MM.1S (cell line): ENCODE results near the gene NLGN1.

Experiments
- DNase-seq: peaks from one replicate; pipeline ENCODE4 v3.0.0-alpha.2; 2015
- H2AFZ ChIP-seq: fragments of 300-600 bp; sonication (generic); 2 replicates; pipeline ENCODE4 v1.6.0; 2016; ENCODE audit warnings: antibody characterized with exemption, low read length
- H3F3A ChIP-seq: fragments of 300-600 bp; sonication (generic); 2 replicates; pipeline ENCODE4 v1.6.1; 2016; ENCODE audit warnings: mild to moderate bottlenecking, antibody characterized with exemption, low read length, moderate library complexity, mixed read lengths; ENCODE audit not compliant: insufficient read depth
- H3K27ac ChIP-seq: fragments of 300-600 bp; sonication (generic); 2 replicates; pipeline ENCODE4 v1.5.1; 2016; ENCODE audit warnings: mild to moderate bottlenecking, low read length
- H3K27me3 ChIP-seq: fragments of 300-600 bp; sonication (generic); replicated peaks from 2 replicates; pipeline ENCODE4 v1.6.0; 2016; ENCODE audit warnings: low read length; ENCODE audit not compliant: insufficient read depth
- H3K36me3 ChIP-seq: fragments of 300-600 bp; sonication (generic); replicated peaks from 2 replicates; pipeline ENCODE4 v1.6.1; 2016; ENCODE audit warnings: mild to moderate bottlenecking, low read length, mixed read lengths; ENCODE audit not compliant: insufficient read depth
- H3K4me1 ChIP-seq: fragments of 300-600 bp; sonication (generic); 2 replicates; pipeline ENCODE4 v1.6.1; 2016; ENCODE audit warnings: low read length, mixed read lengths
- H3K4me2 ChIP-seq: fragments of 300-600 bp; sonication (generic); 2 replicates; pipeline ENCODE4 v1.6.0; 2016; ENCODE audit warnings: low read depth, low read length
- H3K4me3 ChIP-seq: fragments of 300-600 bp; sonication (generic); 2 replicates; pipeline ENCODE4 v1.5.1; 2016; ENCODE audit warnings: low read length, mixed read lengths
- H3K79me2 ChIP-seq: fragments of 300-600 bp; sonication (generic); 2 replicates; pipeline ENCODE4 v1.6.1; 2016; ENCODE audit warnings: mixed run types, low read length, mixed read lengths
- H3K9ac ChIP-seq: fragments of 300-600 bp; sonication (generic); 2 replicates; pipeline ENCODE4 v1.6.1; 2016; ENCODE audit warnings: low read length, mixed read lengths
- H3K9me2 ChIP-seq: fragments of 300-600 bp; sonication (generic); replicated peaks from 2 replicates; pipeline ENCODE4 v1.6.1; 2016; ENCODE audit warnings: mild to moderate bottlenecking, low read length, mixed read lengths; ENCODE audit not compliant: insufficient read depth
- H3K9me3 ChIP-seq: fragments of 300-600 bp; sonication (generic); replicated peaks from 2 replicates; pipeline ENCODE4 v1.6.1; 2016; ENCODE audit warnings: mild to moderate bottlenecking, low read length, mixed read lengths; ENCODE audit not compliant: insufficient read depth
- H4K20me1 ChIP-seq: fragments of 300-600 bp; sonication (generic); 2 replicates; pipeline ENCODE4 v1.6.1; 2016; ENCODE audit warnings: mild to moderate bottlenecking, low read length, moderate library complexity, mixed read lengths; ENCODE audit not compliant: insufficient read depth
- EZH2 ChIP-seq: fragments of 300-600 bp; sonication (generic); optimal IDR thresholded peaks from 2 replicates; pipeline ENCODE3; 2017; ENCODE audit warnings: low read depth, mild to moderate bottlenecking, antibody characterized with exemption, low read length, mixed read lengths
- EZH2phosphoT487 ChIP-seq: fragments of 300-600 bp; sonication (generic); IDR thresholded peaks from 2 replicates; pipeline ENCODE4 v1.6.1; 2018; ENCODE audit warnings: antibody characterized with exemption, low read length
- TF ChIP-seq, protein P1 (sequence below): fragments of 300-600 bp; sonication (generic); IDR thresholded peaks from 2 replicates; pipeline ENCODE4 v1.5.1; 2016; ENCODE audit warnings: antibody characterized with exemption, low read length, mixed read lengths

The NLGN1 gene

DNA sequence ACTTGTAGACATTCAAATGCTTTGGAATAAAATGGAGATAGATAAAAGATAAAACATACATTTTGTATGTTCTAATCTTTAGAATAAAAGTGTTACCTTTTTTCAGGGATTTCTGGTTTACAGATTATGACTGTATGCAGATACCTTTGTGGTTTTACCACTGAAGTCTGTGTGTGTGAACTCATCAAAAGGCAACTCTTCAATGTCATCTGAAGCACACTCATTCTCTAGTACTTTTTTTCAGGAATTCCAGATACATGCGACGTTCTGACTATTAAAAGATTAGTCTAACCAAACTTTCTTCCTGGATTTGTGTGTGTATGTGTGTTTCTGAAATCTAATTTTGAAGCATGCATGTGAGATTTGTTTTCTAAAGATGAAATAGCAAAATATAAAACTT lies 188.6 kb downstream of the NLGN1 start:
- no peak overlapping the region for H3K4me2 ChIP-seq
- DNase-seq = no peak
- H3K4me1 ChIP-seq = no peaks in the 10 kb centered on the region
- no peaks in the 10 kb centered on the region for H4K20me1 ChIP-seq
- no peaks in the 10 kb centered on the region for H3K36me3 ChIP-seq
- H3K79me2 ChIP-seq = no peaks in the 10 kb centered on the region
- no peaks in the 10 kb centered on the region for H3K27me3 ChIP-seq
- H3K9me3 ChIP-seq = no peaks in the 10 kb centered on the region
- H2AFZ ChIP-seq = no peak overlapping the region
- no peak overlapping the region for H3K9ac ChIP-seq
- H3K9me2 ChIP-seq = no peaks in the 10 kb centered on the region
- no peak overlapping the region for H3K27ac ChIP-seq
- no peaks in the 10 kb centered on the region for H3F3A ChIP-seq
- no peak overlapping the region for H3K4me3 ChIP-seq
- TF ChIP-seq EZH2 (no peak), EZH2phosphoT487 (no peak)
- TF ChIP-seq, protein P1, sequence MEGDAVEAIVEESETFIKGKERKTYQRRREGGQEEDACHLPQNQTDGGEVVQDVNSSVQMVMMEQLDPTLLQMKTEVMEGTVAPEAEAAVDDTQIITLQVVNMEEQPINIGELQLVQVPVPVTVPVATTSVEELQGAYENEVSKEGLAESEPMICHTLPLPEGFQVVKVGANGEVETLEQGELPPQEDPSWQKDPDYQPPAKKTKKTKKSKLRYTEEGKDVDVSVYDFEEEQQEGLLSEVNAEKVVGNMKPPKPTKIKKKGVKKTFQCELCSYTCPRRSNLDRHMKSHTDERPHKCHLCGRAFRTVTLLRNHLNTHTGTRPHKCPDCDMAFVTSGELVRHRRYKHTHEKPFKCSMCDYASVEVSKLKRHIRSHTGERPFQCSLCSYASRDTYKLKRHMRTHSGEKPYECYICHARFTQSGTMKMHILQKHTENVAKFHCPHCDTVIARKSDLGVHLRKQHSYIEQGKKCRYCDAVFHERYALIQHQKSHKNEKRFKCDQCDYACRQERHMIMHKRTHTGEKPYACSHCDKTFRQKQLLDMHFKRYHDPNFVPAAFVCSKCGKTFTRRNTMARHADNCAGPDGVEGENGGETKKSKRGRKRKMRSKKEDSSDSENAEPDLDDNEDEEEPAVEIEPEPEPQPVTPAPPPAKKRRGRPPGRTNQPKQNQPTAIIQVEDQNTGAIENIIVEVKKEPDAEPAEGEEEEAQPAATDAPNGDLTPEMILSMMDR = no peak

DNA sequence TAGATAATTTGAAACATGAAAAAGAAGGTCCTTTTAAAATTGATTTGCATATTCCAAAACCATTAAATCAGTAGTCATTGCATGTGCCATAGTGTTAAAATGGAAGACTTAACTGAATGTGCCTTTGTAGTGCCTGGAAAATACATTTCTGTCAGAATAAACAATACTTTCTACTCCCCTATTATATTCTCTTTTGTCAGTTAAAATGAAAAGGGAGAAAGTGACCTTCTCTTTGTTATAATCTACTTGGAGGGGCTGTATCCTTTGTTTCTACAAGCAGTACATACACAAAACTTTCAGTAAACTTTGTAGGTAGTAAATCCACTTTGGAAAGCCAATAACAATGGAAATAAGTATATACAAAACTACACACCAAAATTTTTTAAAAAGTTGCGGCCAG lies 189.5 kb downstream of the NLGN1 start:
- H3K27ac ChIP-seq = no peak overlapping the region
- no peak overlapping the region for H3K9ac ChIP-seq
- H3K27me3 ChIP-seq = no peaks in the 10 kb centered on the region
- no peak overlapping the region for H2AFZ ChIP-seq
- H3K79me2 ChIP-seq = no peaks in the 10 kb centered on the region
- H3K4me2 ChIP-seq = no peak overlapping the region
- no peaks in the 10 kb centered on the region for H4K20me1 ChIP-seq
- H3K4me3 ChIP-seq = no peak overlapping the region
- H3F3A ChIP-seq = no peaks in the 10 kb centered on the region
- no peaks in the 10 kb centered on the region for H3K9me3 ChIP-seq
- TF ChIP-seq EZH2 (no peak), EZH2phosphoT487 (no peak)
- TF ChIP-seq, protein P1 = no peak
- H3K36me3 ChIP-seq = no peaks in the 10 kb centered on the region
- DNase-seq = no peak
- no peaks in the 10 kb centered on the region for H3K9me2 ChIP-seq
- no peaks in the 10 kb centered on the region for H3K4me1 ChIP-seq

DNA sequence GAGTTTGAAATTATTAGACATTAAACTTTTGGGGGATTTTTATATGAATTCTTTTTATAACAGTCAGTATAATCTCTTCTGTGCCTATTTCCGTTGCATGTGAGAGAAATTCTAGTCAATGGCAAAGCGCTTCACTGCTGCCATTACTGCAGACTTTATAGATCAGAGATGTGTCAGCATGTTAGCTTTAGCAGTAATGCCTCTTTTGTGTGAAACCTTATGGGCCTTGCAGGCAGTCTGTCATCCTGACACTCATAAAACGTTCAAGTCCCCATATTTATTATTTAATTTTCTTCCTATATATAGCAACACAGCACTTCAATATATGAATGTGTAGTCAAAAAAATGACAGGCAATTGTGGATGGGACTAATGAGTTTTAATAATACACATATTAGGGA lies 191.0 kb downstream of the NLGN1 start:
- Histone ChIP-seq H3K4me2 (no peak overlapping the region), H3K4me3 (no peak overlapping the region), H3K9me3 (no peaks in the 10 kb centered on the region), H4K20me1 (no peaks in the 10 kb centered on the region), H2AFZ (no peak overlapping the region), H3F3A (no peaks in the 10 kb centered on the region), H3K79me2 (no peaks in the 10 kb centered on the region), H3K27ac (no peak overlapping the region), H3K4me1 (no peaks in the 10 kb centered on the region), H3K27me3 (no peaks in the 10 kb centered on the region), H3K36me3 (no peaks in the 10 kb centered on the region), H3K9ac (no peak overlapping the region), H3K9me2 (no peaks in the 10 kb centered on the region)
- DNase-seq = no peak
- TF ChIP-seq, protein P1 = no peak
- no peak for TF ChIP-seq EZH2phosphoT487

DNA sequence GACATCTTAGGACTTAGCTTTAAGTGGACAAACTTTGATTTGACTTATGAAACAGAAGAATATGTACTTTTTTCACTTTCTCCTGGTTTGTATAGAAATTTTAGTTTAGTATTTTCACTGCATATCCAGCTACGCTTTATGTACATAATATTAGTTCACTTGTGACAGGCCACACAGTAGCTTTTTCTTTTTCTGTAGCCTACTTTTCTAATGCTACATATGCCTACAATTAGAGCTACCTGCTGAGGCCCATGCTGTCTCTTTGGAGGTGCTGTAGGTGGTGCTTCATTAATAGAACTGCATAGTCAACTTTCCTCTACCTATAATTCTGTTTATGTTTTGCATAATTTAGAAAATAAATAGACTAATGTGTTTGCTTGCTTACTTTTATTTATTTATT lies 191.6 kb downstream of the NLGN1 start:
- no peaks in the 10 kb centered on the region for H3K4me1 ChIP-seq
- no peak overlapping the region for H3K4me2 ChIP-seq
- H2AFZ ChIP-seq = no peak overlapping the region
- H3K9ac ChIP-seq = no peak overlapping the region
- H3K27ac ChIP-seq = no peak overlapping the region
- no peaks in the 10 kb centered on the region for H3K9me3 ChIP-seq
- no peaks in the 10 kb centered on the region for H3K79me2 ChIP-seq
- no peaks in the 10 kb centered on the region for H3F3A ChIP-seq
- H3K9me2 ChIP-seq = no peaks in the 10 kb centered on the region
- no peak overlapping the region for H3K4me3 ChIP-seq
- H4K20me1 ChIP-seq = no peaks in the 10 kb centered on the region
- no peaks in the 10 kb centered on the region for H3K36me3 ChIP-seq
- TF ChIP-seq, protein P1 = no peak
- TF ChIP-seq EZH2phosphoT487 = no peak
- no peak for TF ChIP-seq EZH2
- no peak for DNase-seq
- H3K27me3 ChIP-seq = no peaks in the 10 kb centered on the region
